Heart left ventricle (tissue), 16 donors: ENCODE measurements around the gene VASH1. TPM values are rescaled to one million over a fixed set of nuclear protein-coding genes. Genes with fewer than 3 reads are reported as not detected.

Experiments
- ATAC-seq, 4 donors: fragments of 200-7000 bp; cut with Tn5 transposase; one replicate each; pipeline ENCODE4 v1.9.1; 2020 to 2022; ENCODE audit warnings: moderate library complexity in 4 of 4, mild to moderate bottlenecking in 3 of 4, moderate number of reproducible peaks in 1 of 4
- DNase-seq, 5 donors: peaks; one replicate each; pipeline ENCODE4 v3.0.0-alpha.2; 2020
- H3K27ac ChIP-seq, 12 donors: fragments of 200-600 bp; sonication (generic) in 4 of 12; one replicate each; pipeline versions ENCODE4 v1.5.0 to v1.8.0; 2016 to 2022; ENCODE audit warnings: mild to moderate bottlenecking in 2 of 12
- H3K27me3 ChIP-seq, 9 donors: fragments of 200-600 bp; sonication (generic) in 2 of 9; one replicate each; pipeline versions ENCODE4 v1.5.1 to v1.8.0; 2016 to 2022; ENCODE audit warnings: mild to moderate bottlenecking in 3 of 9
- H3K36me3 ChIP-seq, 9 donors: fragments of 200-600 bp; sonication (generic) in 2 of 9; one replicate each; pipeline versions ENCODE4 v1.5.0 to v1.8.0; 2018 to 2022; ENCODE audit warnings: mild to moderate bottlenecking in 2 of 9
- H3K4me1 ChIP-seq, 12 donors: fragments of 200-600 bp; sonication (generic) in 4 of 12; one replicate each; pipeline versions ENCODE4 v1.5.0 to v1.8.0; 2016 to 2022; ENCODE audit warnings: mild to moderate bottlenecking in 3 of 12
- H3K4me3 ChIP-seq, 12 donors: fragments of 200-600 bp; sonication (generic) in 4 of 12; one replicate each; pipeline versions ENCODE4 v1.5.0 to v1.8.0; 2017 to 2022; ENCODE audit warnings: mild to moderate bottlenecking in 9 of 12, moderate library complexity in 4 of 12
- H3K9me3 ChIP-seq, 12 donors: fragments of 200-600 bp; sonication (generic) in 4 of 12; one replicate each; pipeline versions ENCODE4 v1.5.0 to v1.8.0; 2016 to 2022; ENCODE audit warnings: mild to moderate bottlenecking in 1 of 12
- CTCF ChIP-seq, 12 donors: fragments of 200-600 bp; sonication (generic) in 4 of 12; IDR thresholded peaks; one replicate each; pipeline versions ENCODE4 v1.5.0 to v1.8.0; 2018 to 2022; ENCODE audit warnings: antibody characterized with exemption in 12 of 12, mild to moderate bottlenecking in 5 of 12
- POLR2A ChIP-seq, 2 donors: fragments of 450-650 bp; IDR thresholded peaks; one replicate each; pipeline ENCODE4 v1.6.1; 2017; ENCODE audit warnings: antibody characterized with exemption in 2 of 2, mild to moderate bottlenecking in 2 of 2, moderate library complexity in 2 of 2
- WGBS, 4 donors: extraction: QIAGEN DNeasy Blood & Tissue Kit in 2 of 4; methylation state at CpG; one replicate each; pipeline versions ENCODE4 v1.1.5 to v1.1.7; 2013 to 2018; 5-methylcytosine and 5-hydroxymethylcytosine counted together
- intact Hi-C, 10 donors: fragments of 100-400 bp; cut with DNase I; formaldehyde crosslinking; loops; one replicate each; pipeline versions ENCODE4 v1.11.1 to v1.14.2; 2022
- polyA plus RNA-seq, 2 donors: library from polyadenylated mRNA; stranded (reverse); fragments of 200-250 nt; gene quantifications; one replicate each; pipeline ENCODE4 v1.2.3, GENCODE V29; 2013
- total RNA-seq, 9 donors: library from RNA; depleted of rRNA in 2 of 9; stranded (reverse); fragments of >200 nt in 2 of 9; fragmentation: NEBNext Ultra II Directional in 3 of 9; extraction: Animal tissue kit (Norgen Biotek cat#: 25700) in 3 of 9; gene quantifications; one replicate each; pipeline versions ENCODE4 v1.1.0 to v1.2.4, GENCODE V29; 2016 to 2023
- donor health status: ischemic (EF 13 %, LVEDD 7.1; RV severe dilation, severe dysfunction).
- donor health status: healthy with polysubstance abuse.
- donor health status: DM: no; HTN: yes; CAD: no.
- donor health status: DM: no; HTN: no; CAD: no.
- donor health status: ischemic (EF 25% LVEDD 6.9; RV normal size, moderate dysfunction).
- donor health status: ischemic (EF 25% LVEDD 5.7; RV mildly dilated, moderate dysfunction).
- donor health status: healthy.
- donor health status: DM: yes; HTN: yes; CAD: no.
- donor health status: ischemic (EF 35%, LVEDD 5.7; RV mildly dilated, moderate dysfunction).
- donor health status: nonischemic (EF 11% LVEDD 7.7; RV severe dilation, severe dysfunction).
- donor health status: DM: yes; HTN: yes; CAD: no.
- donor health status: PGD.
- donor health status: ischemic (EF 29% LVEDD 5.4; RV normal size, mild dysfunction).
- donor health status: nonischemic (EF 23%, LVEDD 6.1; RV moderate dilation, normal function).

Gene VASH1
- total and polyA plus RNA-seq, 11 donors: 7.8 to 30.8 (median 11.1) TPM

GRCh38 chr14:76808011-76808410 lies 46.7 kb downstream of the VASH1 start:
- intact Hi-C loops: no loop called here
- peaks cover 0 to 72% (median 62%) of the 10 kb centered on the region in 9 donors for H3K36me3 ChIP-seq
- WGBS, 4 donors: 73 to 98% (median 92%) methylated on average over 1 of the region's 1 CpG
- no peaks in the 10 kb centered on the region for H3K9me3 ChIP-seq
- ATAC-seq (no peak), DNase-seq (no peak)
- no peak overlapping the region for H3K4me3 ChIP-seq
- TF ChIP-seq POLR2A (IDR thresholded peaks at IDR 0.05): no peak
- no peak for TF ChIP-seq CTCF (IDR thresholded peaks at IDR 0.05)
- peaks cover 0 to 32% (median 20%) of the 10 kb centered on the region in 12 donors for H3K4me1 ChIP-seq
- H3K27me3 ChIP-seq: no peaks in the 10 kb centered on the region
- no peak overlapping the region for H3K27ac ChIP-seq

DNA sequence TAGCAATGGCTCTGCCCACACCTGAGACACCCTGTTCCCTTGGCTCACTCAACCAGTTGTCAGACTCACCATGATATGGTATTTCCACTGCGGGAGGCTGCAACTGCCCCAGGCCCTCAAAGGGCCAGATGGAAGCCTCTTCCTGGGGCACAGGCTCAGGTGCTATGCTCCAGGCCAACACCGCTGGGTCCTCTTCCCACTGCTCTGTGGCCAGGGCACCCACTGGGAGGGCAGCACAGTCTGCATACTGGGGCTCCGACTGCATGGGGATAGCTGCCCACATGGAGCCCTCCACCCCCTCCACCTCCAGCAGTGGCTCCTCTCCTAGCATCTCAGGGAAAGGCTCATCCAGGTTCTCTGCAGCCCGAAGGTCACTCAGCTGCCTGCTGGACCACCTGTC lies 47.7 kb downstream of the VASH1 start:
- TF ChIP-seq POLR2A (IDR thresholded peaks at IDR 0.05) (no peak), CTCF (IDR thresholded peaks at IDR 0.05) (no peak)
- no peaks in the 10 kb centered on the region for H3K9me3 ChIP-seq
- DNase-seq: no peak
- ATAC-seq: no peak
- intact Hi-C loops: no loop called here
- H3K4me1 ChIP-seq: peaks cover 0 to 35% (median 22%) of the 10 kb centered on the region in 12 donors
- H3K4me3 ChIP-seq: no peak overlapping the region
- 93 to 96% (median 94%) methylated on average over 3 to 4 of the region's 4 CpGs for WGBS, 4 donors
- no peaks in the 10 kb centered on the region for H3K27me3 ChIP-seq
- H3K27ac ChIP-seq: no peak overlapping the region
- H3K36me3 ChIP-seq: peaks cover 0 to 62% (median 52%) of the 10 kb centered on the region in 9 donors

- WGBS, 4 donors: 12 to 20% (median 15%) methylated on average over 3 of the region's 3 CpGs
- Histone ChIP-seq H3K27me3 (no peaks in the 10 kb centered on the region), H3K9me3 (no peaks in the 10 kb centered on the region), H3K27ac (peak overlapping the region in 9 of 12 donors; percentile 80 to 96 (median 92)), H3K36me3 (peaks cover 0 to 47% (median 37%) of the 10 kb centered on the region in 9 donors), H3K4me3 (peak overlapping the region in 9 of 12 donors; percentile 74 to 96 (median 80)), H3K4me1 (peaks cover 0 to 36% (median 22%) of the 10 kb centered on the region in 12 donors)
- TF ChIP-seq CTCF (IDR thresholded peaks at IDR 0.05) (no peak), POLR2A (IDR thresholded peaks at IDR 0.05) (no peak)
- intact Hi-C loops: loop anchor here in 1 of 10 donors (2.0 kb wide), 1 partner anchor 100 kb away; no protein-coding TSS in a partner anchor
- ATAC-seq: no peak
- no peak for DNase-seq
Measured at GRCh38 chr14:76810525-76810924, 49.3 kb downstream of the VASH1 start.

DNA sequence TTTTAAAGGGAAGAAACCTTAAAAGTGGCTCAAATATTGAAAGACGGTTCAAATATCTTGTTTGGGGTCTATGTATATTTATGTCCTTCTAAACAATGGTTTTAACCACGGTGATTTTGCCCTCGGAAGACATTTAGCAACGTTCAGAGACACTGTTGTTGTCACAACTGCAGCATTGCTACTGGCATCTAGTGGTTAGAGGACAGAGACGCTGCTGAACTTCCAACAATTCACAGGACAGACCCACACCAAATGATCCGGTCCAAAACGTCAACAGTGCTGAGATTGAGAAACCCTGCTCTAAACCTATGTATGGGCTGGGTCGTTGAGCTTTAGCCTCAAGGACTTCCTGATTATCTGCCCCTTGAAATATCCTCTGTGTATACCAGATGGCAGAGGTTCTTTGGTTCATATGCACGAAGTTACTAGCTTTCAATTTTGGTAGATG lies 49.7 kb downstream of the VASH1 start:
- Histone ChIP-seq H3K9me3 (no peaks in the 10 kb centered on the region), H3K4me1 (peaks cover 0 to 37% (median 22%) of the 10 kb centered on the region in 12 donors), H3K27ac (peak overlapping the region in 10 of 12 donors; percentile 80 to 96 (median 92)), H3K4me3 (peak overlapping the region in 10 of 12 donors; percentile 5 to 96 (median 80)), H3K36me3 (peaks cover 0 to 42% (median 34%) of the 10 kb centered on the region in 9 donors), H3K27me3 (no peaks in the 10 kb centered on the region)
- DNase-seq (peak in 2 of 5 donors; percentile 27 to 28), ATAC-seq (peak in 3 of 4 donors; percentile 24 to 45 (median 34))
- TF ChIP-seq CTCF (IDR thresholded peaks at IDR 0.05) (peak; percentile 17 to 63 (median 43)), POLR2A (IDR thresholded peaks at IDR 0.05) (no peak)
- WGBS, 4 donors: 1 to 4% (median 2%) methylated on average over 7 to 9 of the region's 9 CpGs
- intact Hi-C loops: loop anchor here in 1 of 10 donors (2.0 kb wide), 1 partner anchor 100 kb away; no protein-coding TSS in a partner anchor
